ENCODE results near the gene BACH2. TPM values are rescaled to one million over a fixed set of nuclear protein-coding genes. Genes with fewer than 3 reads are reported as not detected.

BACH2 gene
- total RNA-seq, 1 experiment from 2014 or later, result 3.3 TPM

GRCh38 chr6:90004511-90004910 is 292.1 kb downstream of the BACH2 start:
- H3K9me3 ChIP-seq (ENCODE audit: control insufficient read depth in 1 of 2, insufficient read depth in 1 of 2, low read depth in 1 of 2, low read length in 2 of 2), result no peaks in the 10 kb centered on the region
- ChIA-PET CTCF (no interaction called here), RAD21 (ENCODE audit: low non-redundant PET in 1 of 2, low total read pairs in 2 of 2, uncharacterized antibody in 2 of 2, unreplicated experiment in 2 of 2) (no interaction called here), POLR2A (no interaction called here)
- BruUV-seq (replicated peaks), result no TSS peak
- no peak for DNase-seq (ENCODE audit: low read depth, low spot score)
- H3K4me3 ChIP-seq (replicated peaks in 1 of 2; ENCODE audit: low read depth in 1 of 2, low read length in 2 of 2), result no peak overlapping the region
- no peak for ATAC-seq
- H3K36me3 ChIP-seq (ENCODE audit: control insufficient read depth in 1 of 2, insufficient read depth in 2 of 2, low read length in 2 of 2), result no peaks in the 10 kb centered on the region
- H3K9me2 ChIP-seq (ENCODE audit: insufficient read depth), result no peaks in the 10 kb centered on the region
- intact Hi-C loops (cut with micrococcal nuclease), result no loop called here
- no peak overlapping the region for H3K4me2 ChIP-seq (ENCODE audit: low read length)
- TF ChIP-seq ATF3 (IDR thresholded peaks at IDR 0.05) (no peak), SIN3A (IDR thresholded peaks at IDR 0.05; ENCODE audit: low read depth) (no peak), CEBPB (IDR thresholded peaks at IDR 0.05; ENCODE audit: low read depth) (no peak), SRF (IDR thresholded peaks at IDR 0.05; ENCODE audit: low read depth) (no peak), FOSL1 (IDR thresholded peaks at IDR 0.05; ENCODE audit: low read depth) (no peak), ZFX (IDR thresholded peaks at IDR 0.05) (no peak), SP1 (IDR thresholded peaks at IDR 0.05; ENCODE audit: low read depth) (no peak), EGR1 (IDR thresholded peaks at IDR 0.05; ENCODE audit: low read depth) (no peak), YY1 (IDR thresholded peaks at IDR 0.05; ENCODE audit: extremely low read depth, insufficient replicate concordance, low read depth, low read length) (no peak), EZH2 (IDR thresholded peaks at IDR 0.05) (no peak), CBX3 (IDR thresholded peaks at IDR 0.05; ENCODE audit: low read depth) (no peak), RAD21 (IDR thresholded peaks at IDR 0.05; ENCODE audit: low read depth) (no peak), POLR2A (IDR thresholded peaks at IDR 0.05; ENCODE audit: borderline replicate concordance, extremely low read depth, insufficient read depth, insufficient read length) (no peak), ZBTB33 (IDR thresholded peaks at IDR 0.05; ENCODE audit: extremely low read depth, insufficient replicate concordance, low read length) (no peak), JUND (IDR thresholded peaks at IDR 0.05) (no peak)
- TF ChIP-seq, protein P1, sequence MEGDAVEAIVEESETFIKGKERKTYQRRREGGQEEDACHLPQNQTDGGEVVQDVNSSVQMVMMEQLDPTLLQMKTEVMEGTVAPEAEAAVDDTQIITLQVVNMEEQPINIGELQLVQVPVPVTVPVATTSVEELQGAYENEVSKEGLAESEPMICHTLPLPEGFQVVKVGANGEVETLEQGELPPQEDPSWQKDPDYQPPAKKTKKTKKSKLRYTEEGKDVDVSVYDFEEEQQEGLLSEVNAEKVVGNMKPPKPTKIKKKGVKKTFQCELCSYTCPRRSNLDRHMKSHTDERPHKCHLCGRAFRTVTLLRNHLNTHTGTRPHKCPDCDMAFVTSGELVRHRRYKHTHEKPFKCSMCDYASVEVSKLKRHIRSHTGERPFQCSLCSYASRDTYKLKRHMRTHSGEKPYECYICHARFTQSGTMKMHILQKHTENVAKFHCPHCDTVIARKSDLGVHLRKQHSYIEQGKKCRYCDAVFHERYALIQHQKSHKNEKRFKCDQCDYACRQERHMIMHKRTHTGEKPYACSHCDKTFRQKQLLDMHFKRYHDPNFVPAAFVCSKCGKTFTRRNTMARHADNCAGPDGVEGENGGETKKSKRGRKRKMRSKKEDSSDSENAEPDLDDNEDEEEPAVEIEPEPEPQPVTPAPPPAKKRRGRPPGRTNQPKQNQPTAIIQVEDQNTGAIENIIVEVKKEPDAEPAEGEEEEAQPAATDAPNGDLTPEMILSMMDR (IDR thresholded peaks at IDR 0.05 in 2 of 3, conservative IDR thresholded peaks at IDR 0.05 in 1 of 3; ENCODE audit: borderline replicate concordance in 1 of 3, insufficient read depth in 1 of 3, low read depth in 2 of 3, low read length in 2 of 3), result no peak
- H3K79me2 ChIP-seq (ENCODE audit: insufficient read depth, low read length), result no peaks in the 10 kb centered on the region
- no peak overlapping the region for H3K9ac ChIP-seq (ENCODE audit: low read length)
- peaks cover 8 to 40% of the 10 kb centered on the region in 2 experiments; a peak in 3 of 4 replicates for H3K4me1 ChIP-seq (ENCODE audit: control insufficient read depth in 1 of 2, insufficient read depth in 2 of 2, low read length in 2 of 2)
- no peak overlapping the region for H2AFZ ChIP-seq (ENCODE audit: low read depth, low read length, poor library complexity, severe bottlenecking)
- H3K27ac ChIP-seq (ENCODE audit: low read depth, low read length), result no peak overlapping the region
- H4K20me1 ChIP-seq (ENCODE audit: insufficient read depth), result no peaks in the 10 kb centered on the region
- H3K27me3 ChIP-seq (ENCODE audit: insufficient read depth, low read length), result no peaks in the 10 kb centered on the region

All from HCT116 (cell line).